Heart left ventricle (tissue), 16 donors: ENCODE measurements around the gene ZNF202. TPM values are rescaled to one million over a fixed set of nuclear protein-coding genes. Genes with fewer than 3 reads are reported as not detected.

ENCODE experiments used
- ATAC-seq, 4 donors: fragments of 200-7000 bp; cut with Tn5 transposase; one replicate each; pipeline ENCODE4 v1.9.1; 2020 to 2022; ENCODE audit warnings: moderate library complexity in 4 of 4, mild to moderate bottlenecking in 3 of 4, moderate number of reproducible peaks in 1 of 4
- DNase-seq, 5 donors: peaks; one replicate each; pipeline ENCODE4 v3.0.0-alpha.2; 2020
- H3K27ac ChIP-seq, 12 donors: fragments of 200-600 bp; sonication (generic) in 4 of 12; one replicate each; pipeline versions ENCODE4 v1.5.0 to v1.8.0; 2016 to 2022; ENCODE audit warnings: mild to moderate bottlenecking in 2 of 12
- H3K27me3 ChIP-seq, 9 donors: fragments of 200-600 bp; sonication (generic) in 2 of 9; one replicate each; pipeline versions ENCODE4 v1.5.1 to v1.8.0; 2016 to 2022; ENCODE audit warnings: mild to moderate bottlenecking in 3 of 9
- H3K36me3 ChIP-seq, 9 donors: fragments of 200-600 bp; sonication (generic) in 2 of 9; one replicate each; pipeline versions ENCODE4 v1.5.0 to v1.8.0; 2018 to 2022; ENCODE audit warnings: mild to moderate bottlenecking in 2 of 9
- H3K4me1 ChIP-seq, 12 donors: fragments of 200-600 bp; sonication (generic) in 4 of 12; one replicate each; pipeline versions ENCODE4 v1.5.0 to v1.8.0; 2016 to 2022; ENCODE audit warnings: mild to moderate bottlenecking in 3 of 12
- H3K4me3 ChIP-seq, 12 donors: fragments of 200-600 bp; sonication (generic) in 4 of 12; one replicate each; pipeline versions ENCODE4 v1.5.0 to v1.8.0; 2017 to 2022; ENCODE audit warnings: mild to moderate bottlenecking in 9 of 12, moderate library complexity in 4 of 12
- H3K9me3 ChIP-seq, 12 donors: fragments of 200-600 bp; sonication (generic) in 4 of 12; one replicate each; pipeline versions ENCODE4 v1.5.0 to v1.8.0; 2016 to 2022; ENCODE audit warnings: mild to moderate bottlenecking in 1 of 12
- CTCF ChIP-seq, 12 donors: fragments of 200-600 bp; sonication (generic) in 4 of 12; IDR thresholded peaks; one replicate each; pipeline versions ENCODE4 v1.5.0 to v1.8.0; 2018 to 2022; ENCODE audit warnings: antibody characterized with exemption in 12 of 12, mild to moderate bottlenecking in 5 of 12
- POLR2A ChIP-seq, 2 donors: fragments of 450-650 bp; IDR thresholded peaks; one replicate each; pipeline ENCODE4 v1.6.1; 2017; ENCODE audit warnings: antibody characterized with exemption in 2 of 2, mild to moderate bottlenecking in 2 of 2, moderate library complexity in 2 of 2
- WGBS, 4 donors: extraction: QIAGEN DNeasy Blood & Tissue Kit in 2 of 4; methylation state at CpG; one replicate each; pipeline versions ENCODE4 v1.1.5 to v1.1.7; 2013 to 2018; 5-methylcytosine and 5-hydroxymethylcytosine counted together
- intact Hi-C, 10 donors: fragments of 100-400 bp; cut with DNase I; formaldehyde crosslinking; loops; one replicate each; pipeline versions ENCODE4 v1.11.1 to v1.14.2; 2022
- polyA plus RNA-seq, 2 donors: library from polyadenylated mRNA; stranded (reverse); fragments of 200-250 nt; gene quantifications; one replicate each; pipeline ENCODE4 v1.2.3, GENCODE V29; 2013
- total RNA-seq, 9 donors: library from RNA; depleted of rRNA in 2 of 9; stranded (reverse); fragments of >200 nt in 2 of 9; fragmentation: NEBNext Ultra II Directional in 3 of 9; extraction: Animal tissue kit (Norgen Biotek cat#: 25700) in 3 of 9; gene quantifications; one replicate each; pipeline versions ENCODE4 v1.1.0 to v1.2.4, GENCODE V29; 2016 to 2023
- donor health status: ischemic (EF 13 %, LVEDD 7.1; RV severe dilation, severe dysfunction).
- donor health status: healthy with polysubstance abuse.
- donor health status: DM: no; HTN: yes; CAD: no.
- donor health status: DM: no; HTN: no; CAD: no.
- donor health status: ischemic (EF 25% LVEDD 6.9; RV normal size, moderate dysfunction).
- donor health status: ischemic (EF 25% LVEDD 5.7; RV mildly dilated, moderate dysfunction).
- donor health status: healthy.
- donor health status: DM: yes; HTN: yes; CAD: no.
- donor health status: ischemic (EF 35%, LVEDD 5.7; RV mildly dilated, moderate dysfunction).
- donor health status: nonischemic (EF 11% LVEDD 7.7; RV severe dilation, severe dysfunction).
- donor health status: DM: yes; HTN: yes; CAD: no.
- donor health status: PGD.
- donor health status: ischemic (EF 29% LVEDD 5.4; RV normal size, mild dysfunction).
- donor health status: nonischemic (EF 23%, LVEDD 6.1; RV moderate dilation, normal function).

The ZNF202 gene
- total and polyA plus RNA-seq, 11 donors = 1.7 to 7.0 (median 4.4) TPM

GRCh38 chr11:123745764-123746451 lies 4.4 kb upstream of the ZNF202 start:
- Histone ChIP-seq H3K9me3 (peaks cover 0 to 9% (median 0%) of the 10 kb centered on the region in 12 donors), H3K4me1 (peaks cover 0 to 9% (median 8%) of the 10 kb centered on the region in 12 donors), H3K4me3 (no peak overlapping the region), H3K27ac (no peak overlapping the region), H3K36me3 (no peaks in the 10 kb centered on the region), H3K27me3 (peaks cover 0 to 2% (median 0%) of the 10 kb centered on the region in 9 donors)
- DNase-seq (no peak), ATAC-seq (no peak)
- intact Hi-C loops = no loop called here
- TF ChIP-seq POLR2A (IDR thresholded peaks at IDR 0.05) (no peak), CTCF (IDR thresholded peaks at IDR 0.05) (no peak)
- 49 to 71% (median 67%) methylated on average over 2 of the region's 2 CpGs for WGBS, 4 donors

- WGBS, 4 donors = 51 to 57% (median 54%) methylated on average over 3 of the region's 3 CpGs
- Histone ChIP-seq H3K27me3 (peaks cover 0 to 2% (median 0%) of the 10 kb centered on the region in 9 donors), H3K9me3 (no peaks in the 10 kb centered on the region), H3K4me1 (peaks cover 0 to 27% (median 16%) of the 10 kb centered on the region in 12 donors), H3K36me3 (peaks cover 0 to 20% (median 3%) of the 10 kb centered on the region in 9 donors), H3K4me3 (peak overlapping the region in 8 of 12 donors; percentile 64 to 98 (median 94)), H3K27ac (no peak overlapping the region)
- intact Hi-C loops = no loop called here
- DNase-seq (no peak), ATAC-seq (no peak)
- TF ChIP-seq CTCF (IDR thresholded peaks at IDR 0.05) (no peak), POLR2A (IDR thresholded peaks at IDR 0.05) (no peak)
These were observed 1.3 kb upstream of the ZNF202 start for GRCh38 chr11:123742724-123743120.

- Histone ChIP-seq H3K27ac (peak overlapping the region; percentile 68 to 91 (median 80)), H3K36me3 (peaks cover 0 to 26% (median 5%) of the 10 kb centered on the region in 9 donors), H3K4me1 (peaks cover 0 to 27% (median 16%) of the 10 kb centered on the region in 12 donors), H3K9me3 (no peaks in the 10 kb centered on the region), H3K27me3 (peaks cover 0 to 1% (median 0%) of the 10 kb centered on the region in 9 donors), H3K4me3 (peak overlapping the region; percentile 64 to 98 (median 85))
- intact Hi-C loops = no loop called here
- TF ChIP-seq POLR2A (IDR thresholded peaks at IDR 0.05) (no peak), CTCF (IDR thresholded peaks at IDR 0.05) (no peak)
- 21 to 25% (median 24%) methylated on average over 12 of the region's 12 CpGs for WGBS, 4 donors
- DNase-seq (no peak), ATAC-seq (no peak)
These were observed 717 bp upstream of the ZNF202 start for GRCh38 chr11:123742031-123742723.

GRCh38 chr11:123740787-123741158 lies 687 bp downstream of the ZNF202 start:
- H3K36me3 ChIP-seq = peaks cover 0 to 37% (median 5%) of the 10 kb centered on the region in 9 donors
- intact Hi-C loops = no loop called here
- DNase-seq (peak in 1 of 5 donors; percentile 27), ATAC-seq (peak; percentile 1 to 6 (median 3))
- no peaks in the 10 kb centered on the region for H3K9me3 ChIP-seq
- TF ChIP-seq CTCF (IDR thresholded peaks at IDR 0.05) = no peak
- TF ChIP-seq POLR2A (IDR thresholded peaks at IDR 0.05) = no peak
- H3K4me3 ChIP-seq = peak overlapping the region; percentile 64 to 98 (median 85)
- H3K27ac ChIP-seq = peak overlapping the region; percentile 68 to 91 (median 80)
- H3K4me1 ChIP-seq = peaks cover 0 to 27% (median 16%) of the 10 kb centered on the region in 12 donors
- H3K27me3 ChIP-seq = no peaks in the 10 kb centered on the region
- 0 to 2% (median 1%) methylated on average over 6 of the region's 6 CpGs for WGBS, 4 donors
